Measurements from ENCODE around the gene ROBO1. TPM values are rescaled to one million over a fixed set of nuclear protein-coding genes. Genes with fewer than 3 reads are reported as not detected.
A peak's percentile ranks its signal among the peaks of the same experiment; 100 is the strongest.

Gene ROBO1
- total RNA-seq, 1 donor from 2014 or later, result 66.5 TPM

DNA sequence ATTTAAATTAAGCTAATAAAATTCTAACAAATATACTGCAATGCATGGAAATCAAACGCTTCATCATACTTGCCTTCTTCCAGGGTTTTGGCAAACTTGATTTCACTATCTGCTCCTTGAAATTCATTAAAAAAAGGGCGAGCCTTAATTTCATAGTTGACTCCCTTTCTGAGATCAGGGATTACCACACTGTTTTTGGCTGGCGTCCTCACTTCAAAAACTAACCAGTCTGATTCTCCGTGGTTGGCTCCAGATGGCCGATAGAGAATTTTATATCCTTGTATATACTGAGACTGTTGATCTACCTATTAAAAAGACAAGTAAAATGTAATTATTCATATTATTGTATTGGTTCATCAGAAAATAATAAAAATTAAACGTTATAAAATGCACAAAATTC, 1106.8 kb downstream of the ROBO1 start:
- H3K27ac ChIP-seq, result no peak overlapping the region
- no peak for DNase-seq (ENCODE audit: extremely low spot score in 2 of 2)
- TF ChIP-seq POLR2AphosphoS5 (IDR thresholded peaks at IDR 0.05; ENCODE audit: insufficient read depth in 1 of 2, low read depth in 1 of 2), result no peak
- no peak for TF ChIP-seq POLR2A (IDR thresholded peaks at IDR 0.05)
- TF ChIP-seq, protein P1, sequence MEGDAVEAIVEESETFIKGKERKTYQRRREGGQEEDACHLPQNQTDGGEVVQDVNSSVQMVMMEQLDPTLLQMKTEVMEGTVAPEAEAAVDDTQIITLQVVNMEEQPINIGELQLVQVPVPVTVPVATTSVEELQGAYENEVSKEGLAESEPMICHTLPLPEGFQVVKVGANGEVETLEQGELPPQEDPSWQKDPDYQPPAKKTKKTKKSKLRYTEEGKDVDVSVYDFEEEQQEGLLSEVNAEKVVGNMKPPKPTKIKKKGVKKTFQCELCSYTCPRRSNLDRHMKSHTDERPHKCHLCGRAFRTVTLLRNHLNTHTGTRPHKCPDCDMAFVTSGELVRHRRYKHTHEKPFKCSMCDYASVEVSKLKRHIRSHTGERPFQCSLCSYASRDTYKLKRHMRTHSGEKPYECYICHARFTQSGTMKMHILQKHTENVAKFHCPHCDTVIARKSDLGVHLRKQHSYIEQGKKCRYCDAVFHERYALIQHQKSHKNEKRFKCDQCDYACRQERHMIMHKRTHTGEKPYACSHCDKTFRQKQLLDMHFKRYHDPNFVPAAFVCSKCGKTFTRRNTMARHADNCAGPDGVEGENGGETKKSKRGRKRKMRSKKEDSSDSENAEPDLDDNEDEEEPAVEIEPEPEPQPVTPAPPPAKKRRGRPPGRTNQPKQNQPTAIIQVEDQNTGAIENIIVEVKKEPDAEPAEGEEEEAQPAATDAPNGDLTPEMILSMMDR (IDR thresholded peaks at IDR 0.05), result no peak
- H3K36me3 ChIP-seq, result peaks cover 0 to 9% of the 10 kb centered on the region in 2 donors
- intact Hi-C loops (cut with DNase I), result no loop called here
- no peaks in the 10 kb centered on the region for H3K9me3 ChIP-seq
- H3K27me3 ChIP-seq, result no peaks in the 10 kb centered on the region
- peaks cover 15% of the 10 kb centered on the region for H3K4me1 ChIP-seq
- no peak overlapping the region for H3K4me3 ChIP-seq

DNA sequence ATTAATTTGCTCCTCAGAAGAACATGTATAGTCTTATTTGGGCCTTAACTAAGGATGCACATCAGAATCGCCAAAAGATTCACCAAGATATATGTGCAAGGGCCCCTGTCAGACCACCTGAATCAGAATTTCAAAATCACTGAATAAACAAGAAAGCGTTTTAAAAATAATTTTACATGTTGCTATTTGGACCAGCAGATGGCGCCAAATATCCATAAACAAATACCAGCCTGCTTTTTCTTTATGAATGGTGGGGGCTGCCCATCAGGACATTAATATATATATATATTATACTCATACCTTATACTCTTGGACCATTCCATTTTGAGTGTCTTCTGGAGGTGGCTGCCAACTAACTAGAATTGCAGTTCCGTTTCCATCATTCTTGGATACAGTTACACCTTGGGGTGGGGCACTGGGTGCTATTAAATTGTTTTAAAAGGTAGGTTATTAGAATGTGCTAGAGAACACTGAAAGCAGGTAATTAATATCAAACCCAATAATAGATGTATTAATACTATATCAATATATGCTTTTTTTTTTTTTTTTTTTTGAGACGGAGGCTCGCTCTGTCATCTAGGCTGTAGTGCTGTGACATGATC, 1108.3 kb downstream of the ROBO1 start:
- Histone ChIP-seq H3K9me3 (no peaks in the 10 kb centered on the region), H3K36me3 (peaks cover 0 to 9% of the 10 kb centered on the region in 2 donors), H3K27ac (no peak overlapping the region), H3K4me1 (peaks cover 1% of the 10 kb centered on the region), H3K27me3 (no peaks in the 10 kb centered on the region), H3K4me3 (no peak overlapping the region)
- no peak for DNase-seq (ENCODE audit: extremely low spot score in 2 of 2)
- intact Hi-C loops (cut with DNase I), result no loop called here
- no peak for TF ChIP-seq POLR2A (IDR thresholded peaks at IDR 0.05)
- TF ChIP-seq, protein P1 (IDR thresholded peaks at IDR 0.05), result peak; percentile 51 to 56 (median 52)

DNA sequence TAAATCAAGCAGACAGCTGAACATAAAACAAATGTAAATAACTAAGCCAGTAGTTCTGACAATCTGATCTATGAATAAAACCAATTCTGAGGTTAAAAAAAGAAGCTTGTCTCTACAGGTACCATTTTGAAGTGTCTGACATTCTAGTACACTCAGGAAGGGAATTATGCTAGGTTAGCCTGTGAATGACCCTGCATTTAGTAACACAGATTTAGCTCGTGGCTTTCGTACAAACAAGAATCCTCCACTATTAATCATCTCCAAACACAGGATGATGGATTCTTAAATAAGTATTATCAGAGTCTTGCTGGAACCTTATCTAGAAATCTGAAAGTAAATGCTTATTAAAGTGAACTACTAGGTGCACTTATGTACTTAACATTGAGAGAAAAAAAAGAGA, 1120.1 kb downstream of the ROBO1 start:
- intact Hi-C loops (cut with DNase I), result loop anchor here (10.0 kb wide), 1 partner anchor 1613 kb away; no protein-coding TSS in a partner anchor
- no peak for DNase-seq (ENCODE audit: extremely low spot score in 2 of 2)
- no peak overlapping the region for H3K4me3 ChIP-seq
- no peaks in the 10 kb centered on the region for H3K4me1 ChIP-seq
- H3K36me3 ChIP-seq, result no peaks in the 10 kb centered on the region
- H3K9me3 ChIP-seq, result no peaks in the 10 kb centered on the region
- no peak overlapping the region for H3K27ac ChIP-seq
- H3K27me3 ChIP-seq, result no peaks in the 10 kb centered on the region
- TF ChIP-seq POLR2AphosphoS5 (IDR thresholded peaks at IDR 0.05; ENCODE audit: insufficient read depth in 1 of 2, low read depth in 1 of 2) (peak in 1 of 2 donors; percentile 38), POLR2A (IDR thresholded peaks at IDR 0.05) (no peak)
- TF ChIP-seq, protein P1 (IDR thresholded peaks at IDR 0.05), result no peak

DNA sequence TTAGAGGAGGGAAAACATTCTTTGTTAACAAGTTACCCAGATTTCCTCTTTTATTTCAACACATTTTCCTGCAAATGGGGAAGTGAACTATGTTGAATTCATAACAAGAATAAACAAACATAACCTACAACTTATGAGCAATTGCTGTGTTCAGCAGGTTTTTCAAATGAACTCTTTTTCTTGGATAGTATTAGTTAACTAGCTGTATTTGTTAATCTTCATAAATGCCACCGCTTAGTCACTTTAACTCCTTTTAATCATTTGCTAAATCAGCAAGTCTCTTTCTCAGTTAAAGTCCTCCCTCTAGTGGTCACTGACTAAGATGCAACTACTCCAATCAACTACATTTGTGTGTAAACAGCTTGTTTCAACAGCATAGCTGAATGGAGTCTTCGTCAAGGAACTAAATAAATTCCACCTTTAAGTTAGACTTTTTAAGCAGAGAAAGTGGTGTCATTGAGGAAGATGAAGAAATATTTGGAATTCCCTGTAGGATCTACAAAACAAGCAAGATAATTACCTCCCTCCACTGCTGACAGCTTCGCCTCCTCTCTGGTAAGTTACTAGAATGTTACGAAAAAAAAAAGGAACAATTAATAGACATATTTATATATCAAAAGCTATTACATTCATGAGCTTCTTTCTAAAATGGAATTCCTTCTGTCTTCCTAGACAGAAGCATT, 1122.0 kb downstream of the ROBO1 start:
- TF ChIP-seq POLR2AphosphoS5 (IDR thresholded peaks at IDR 0.05; ENCODE audit: insufficient read depth in 1 of 2, low read depth in 1 of 2), result peak in 1 of 2 donors; percentile 63
- TF ChIP-seq, protein P1 (IDR thresholded peaks at IDR 0.05), result peak; percentile 44 to 79 (median 69)
- TF ChIP-seq POLR2A (IDR thresholded peaks at IDR 0.05), result no peak
- Histone ChIP-seq H3K4me3 (no peak overlapping the region), H3K4me1 (no peaks in the 10 kb centered on the region), H3K36me3 (no peaks in the 10 kb centered on the region), H3K27ac (no peak overlapping the region), H3K27me3 (no peaks in the 10 kb centered on the region), H3K9me3 (no peaks in the 10 kb centered on the region)
- intact Hi-C loops (cut with DNase I), result loop anchor here (10.0 kb wide), 1 partner anchor 1611 kb away; no protein-coding TSS in a partner anchor
- no peak for DNase-seq (ENCODE audit: extremely low spot score in 2 of 2)

DNA sequence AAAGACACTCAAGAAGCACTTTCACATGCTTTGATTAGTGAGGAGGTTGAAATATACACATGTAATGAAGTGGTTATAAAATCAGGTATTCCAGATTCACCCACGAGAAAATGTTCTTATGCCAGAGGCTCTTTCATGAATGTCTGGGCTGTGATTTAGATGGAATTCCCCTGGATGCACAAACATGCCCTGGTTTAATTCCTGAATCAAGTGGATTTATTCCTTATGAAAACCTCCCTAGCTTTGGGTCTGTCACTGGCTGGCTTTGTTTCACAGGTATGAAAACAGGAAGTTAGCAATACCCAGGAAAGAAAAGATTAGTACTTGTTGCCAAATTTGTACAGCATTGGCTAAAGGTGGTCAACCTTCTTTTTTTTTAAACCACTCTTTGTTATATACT, 1123.0 kb downstream of the ROBO1 start:
- no peaks in the 10 kb centered on the region for H3K4me1 ChIP-seq
- no peaks in the 10 kb centered on the region for H3K9me3 ChIP-seq
- no peak overlapping the region for H3K4me3 ChIP-seq
- TF ChIP-seq POLR2A (IDR thresholded peaks at IDR 0.05), result no peak
- no peak for TF ChIP-seq POLR2AphosphoS5 (IDR thresholded peaks at IDR 0.05; ENCODE audit: insufficient read depth in 1 of 2, low read depth in 1 of 2)
- TF ChIP-seq, protein P1 (IDR thresholded peaks at IDR 0.05), result no peak
- no peaks in the 10 kb centered on the region for H3K36me3 ChIP-seq
- H3K27me3 ChIP-seq, result no peaks in the 10 kb centered on the region
- DNase-seq (ENCODE audit: extremely low spot score in 2 of 2), result no peak
- no peak overlapping the region for H3K27ac ChIP-seq
- intact Hi-C loops (cut with DNase I), result loop anchor here (10.0 kb wide), 1 partner anchor 1610 kb away; no protein-coding TSS in a partner anchor

All from vagina (tissue), 2 donors.